Endothelial cell of umbilical vein (primary cell): ENCODE results near the gene METTL8. TPM values are rescaled to one million over a fixed set of nuclear protein-coding genes. Genes with fewer than 3 reads are reported as not detected.

Source experiments
- BruUV-seq: library from RNA; stranded (reverse); fragments of 400-500 nt; replicated peaks from 2 replicates; lab custom pipeline; 2021; lab: Mats Ljungman, UMichigan
- CTCF ChIA-PET: fragments of 300-600, 350-600 bp; sonication (Branson Sonifier 250); formaldehyde crosslinking; loops from one replicate; lab custom pipeline; 2021; ENCODE audit warnings: antibody characterized with exemption, inconsistent platforms; lab: Charles Lee
- POLR2A ChIA-PET: fragments of 300-600, 350-600 bp; sonication (Branson Sonifier 250); formaldehyde crosslinking; loops from one replicate; lab custom pipeline; 2021; ENCODE audit warnings: antibody characterized with exemption, inconsistent platforms; lab: Charles Lee
- DNase-seq: peaks from one replicate; pipeline ENCODE4 v3.0.0-alpha.2; 2011; ENCODE audit warnings: low read depth, low spot score
- FAIRE-seq: peaks from 2 replicates; lab custom pipeline; 2011; peaks lifted over from hg19 to GRCh38; lab: Jason Lieb, UNC
- H2AFZ ChIP-seq: 2 replicates; pipeline ENCODE4 v1.6.0; 2012; ENCODE audit warnings: low read depth, low read length, control low read depth, inconsistent platforms
- H3K27ac ChIP-seq: 2 replicates; pipeline ENCODE4 v1.5.1; 2011; ENCODE audit warnings: low read depth, mild to moderate bottlenecking, control low read depth, low read length, moderate library complexity; ENCODE audit not compliant: insufficient read depth
- H3K27me3 ChIP-seq, 2 experiments: 2 replicates each; pipeline versions ENCODE4 v1.6.0 to v1.6.1; 2011; ENCODE audit warnings: low read length in 2 of 2, mixed read lengths in 1 of 2; ENCODE audit not compliant: control insufficient read depth in 2 of 2, insufficient read depth in 2 of 2
- H3K36me3 ChIP-seq, 2 experiments: 2 replicates in 1 of 2; 3 replicates in 1 of 2; pipeline ENCODE4 v1.5.1; 2011; ENCODE audit warnings: low read length in 2 of 2, mild to moderate bottlenecking in 1 of 2, moderate library complexity in 1 of 2; ENCODE audit not compliant: control insufficient read depth in 2 of 2, insufficient read depth in 2 of 2; ENCODE audit errors: extremely low read depth in 1 of 2
- H3K4me1 ChIP-seq: 3 replicates; pipeline ENCODE4 v1.5.1; 2011; ENCODE audit warnings: mild to moderate bottlenecking, low read length; ENCODE audit not compliant: control insufficient read depth, insufficient read depth; ENCODE audit errors: extremely low read depth
- H3K4me2 ChIP-seq: 2 replicates; pipeline ENCODE4 v1.6.1; 2011; ENCODE audit warnings: low read length, control low read depth, mixed read lengths; ENCODE audit not compliant: insufficient read depth
- H3K4me3 ChIP-seq, 3 experiments: fragments of 200-600 bp in 1 of 3; sonication (generic), shearing (Covaris generic) in 1 of 3; replicated peaks in 1 of 3; 2 replicates each; pipeline ENCODE4 v1.5.1; 2011 to 2016; ENCODE audit warnings: control low read depth in 3 of 3, low read length in 3 of 3, mild to moderate bottlenecking in 2 of 3, inconsistent platforms in 1 of 3, low read depth in 1 of 3, moderate library complexity in 1 of 3; ENCODE audit not compliant: insufficient read depth in 1 of 3
- H3K79me2 ChIP-seq: 2 replicates; pipeline ENCODE4 v1.6.0; 2012; ENCODE audit warnings: low read length, inconsistent platforms; ENCODE audit not compliant: control insufficient read depth, insufficient read depth
- H3K9ac ChIP-seq: replicated peaks from 2 replicates; pipeline ENCODE3; 2011; ENCODE audit warnings: low read length, control low read depth; ENCODE audit not compliant: insufficient read depth; ENCODE audit errors: extremely low read depth
- H3K9me1 ChIP-seq: replicated peaks from 3 replicates; pipeline ENCODE4 v1.6.0; 2011; ENCODE audit warnings: mild to moderate bottlenecking, low read length; ENCODE audit not compliant: control insufficient read depth, insufficient read depth; ENCODE audit errors: extremely low read depth
- H3K9me3 ChIP-seq: replicated peaks from 2 replicates; pipeline ENCODE4 v1.5.1; 2012; ENCODE audit warnings: low read length, inconsistent platforms; ENCODE audit not compliant: control insufficient read depth, insufficient read depth
- H4K20me1 ChIP-seq: replicated peaks from 2 replicates; pipeline ENCODE3; 2011; ENCODE audit warnings: mild to moderate bottlenecking, low read length; ENCODE audit not compliant: control insufficient read depth, insufficient read depth; ENCODE audit errors: extremely low read depth
- CTCF ChIP-seq, 2 donors: IDR thresholded peaks; 1 replicate in 1 of 2; 2 replicates in 1 of 2; pipeline ENCODE4 v1.5.1; 2011; ENCODE audit warnings: low read length in 2 of 2, mild to moderate bottlenecking in 2 of 2, moderate library complexity in 2 of 2, control low read depth in 1 of 2, inconsistent platforms in 1 of 2, low read depth in 1 of 2; ENCODE audit not compliant: insufficient read depth in 1 of 2; ENCODE audit errors: extremely low read depth in 1 of 2
- EZH2 ChIP-seq: IDR thresholded peaks from 2 replicates; pipeline ENCODE4 v1.6.1; 2012; ENCODE audit warnings: borderline replicate concordance, low read depth, mild to moderate bottlenecking, moderate library complexity, low read length, inconsistent platforms; ENCODE audit not compliant: severe bottlenecking
- FOS ChIP-seq: IDR thresholded peaks from 2 replicates; pipeline ENCODE4 v1.6.1; 2011; ENCODE audit warnings: mild to moderate bottlenecking, low read length, moderate library complexity, borderline replicate concordance; ENCODE audit not compliant: insufficient read depth
- GATA2 ChIP-seq: IDR thresholded peaks from 2 replicates; pipeline ENCODE4 v1.7.0; 2011; ENCODE audit warnings: low read depth, mild to moderate bottlenecking, moderate library complexity, mixed read lengths, low read length; ENCODE audit not compliant: insufficient read length, insufficient read depth
- JUN ChIP-seq: IDR thresholded peaks from 2 replicates; pipeline ENCODE4 v1.6.1; 2011; ENCODE audit warnings: borderline replicate concordance, low read depth; ENCODE audit not compliant: insufficient read length, insufficient read depth
- MAX ChIP-seq: IDR thresholded peaks from 2 replicates; pipeline ENCODE4 v1.6.1; 2011; ENCODE audit not compliant: insufficient read depth, insufficient read length
- MYC ChIP-seq: IDR thresholded peaks from one replicate; pipeline ENCODE4 v1.6.1; 2011; ENCODE audit warnings: mild to moderate bottlenecking, low read depth, low read length
- POLR2A ChIP-seq: IDR thresholded peaks from 2 replicates; pipeline ENCODE4 v1.6.1; 2012; ENCODE audit warnings: low read depth, mild to moderate bottlenecking, control low read depth, low read length
- POLR2AphosphoS5 ChIP-seq: IDR thresholded peaks from 2 replicates; pipeline ENCODE4 v1.6.1; 2012; ENCODE audit warnings: low read depth, mild to moderate bottlenecking, control low read depth, low read length, moderate library complexity; ENCODE audit not compliant: insufficient read depth
- dilution Hi-C: fragments of 300-500 bp; cut with MboI; formaldehyde crosslinking; loops from one replicate; pipeline ENCODE4 v1.15.0; 2019; ENCODE audit warnings: low sequenced_read_pairs; ENCODE audit not compliant: extremely low pct_ligation_motif_present
- intact Hi-C: fragments of 100-400 bp; cut with micrococcal nuclease; formaldehyde crosslinking; loops from one replicate; pipeline ENCODE4 v1.10.0; 2022
- polyA plus RNA-seq, 4 experiments: library from polyadenylated mRNA; depleted of rRNA in 3 of 4; stranded (reverse) in 3 of 4; unstranded in 1 of 4; fragments of >200 nt; gene quantifications; 2 replicates each; pipeline versions ENCODE4 v1.2.1 to v1.2.3, GENCODE V29; 2011 to 2012; ENCODE audit warnings: missing spikeins in 1 of 4
- total RNA-seq: library from RNA; stranded (reverse); gene quantifications from 2 replicates; pipeline ENCODE4 v1.2.3, GENCODE V29; 2021

The METTL8 gene
- total and polyA plus RNA-seq, 2 donors (not counting 3 experiments of a cell fraction or from before 2014, with no cell fraction given) = 7.0 to 20.2 TPM

GRCh38 chr2:171389780-171390179 lies 44.0 kb downstream of the METTL8 start:
- dilution Hi-C loops (no loop called here), intact Hi-C loops (no loop called here)
- Histone ChIP-seq H3K9ac (no peak overlapping the region), H3K4me3 (no peak overlapping the region), H3K79me2 (no peaks in the 10 kb centered on the region), H2AFZ (no peak overlapping the region), H3K36me3 (no peaks in the 10 kb centered on the region), H4K20me1 (no peaks in the 10 kb centered on the region), H3K4me1 (peaks cover 15% of the 10 kb centered on the region), H3K9me3 (no peaks in the 10 kb centered on the region), H3K27ac (no peak overlapping the region), H3K27me3 (no peaks in the 10 kb centered on the region), H3K9me1 (no peaks in the 10 kb centered on the region), H3K4me2 (no peak overlapping the region)
- TF ChIP-seq MYC = no peak
- no peak for TF ChIP-seq JUN
- no peak for TF ChIP-seq POLR2A
- TF ChIP-seq CTCF (IDR thresholded peaks at IDR 0.05; ENCODE audit: extremely low read depth in 1 of 2, insufficient read depth in 1 of 2, low read depth in 1 of 2, low read length in 2 of 2) = no peak
- TF ChIP-seq FOS = no peak
- no peak for TF ChIP-seq GATA2
- no peak for TF ChIP-seq EZH2
- no peak for TF ChIP-seq POLR2AphosphoS5
- TF ChIP-seq MAX = no peak
- FAIRE-seq (no peak), DNase-seq (no peak)
- BruUV-seq = no TSS peak
- ChIA-PET CTCF (interaction anchor here (0.8 to 1.8 kb wide), 2 partner anchors 26 to 216 kb away, joined by 3 to 4 read pairs; no protein-coding TSS in a partner anchor), POLR2A (no interaction called here)
